ENCODE data around the gene TNRC6A. TPM values are rescaled to one million over a fixed set of nuclear protein-coding genes. Genes with fewer than 3 reads are reported as not detected.
A peak's percentile ranks its signal among the peaks of the same experiment; 100 is the strongest.

The TNRC6A gene
- total RNA-seq, 1 experiment from 2014 or later, result 72.4 TPM

DNA sequence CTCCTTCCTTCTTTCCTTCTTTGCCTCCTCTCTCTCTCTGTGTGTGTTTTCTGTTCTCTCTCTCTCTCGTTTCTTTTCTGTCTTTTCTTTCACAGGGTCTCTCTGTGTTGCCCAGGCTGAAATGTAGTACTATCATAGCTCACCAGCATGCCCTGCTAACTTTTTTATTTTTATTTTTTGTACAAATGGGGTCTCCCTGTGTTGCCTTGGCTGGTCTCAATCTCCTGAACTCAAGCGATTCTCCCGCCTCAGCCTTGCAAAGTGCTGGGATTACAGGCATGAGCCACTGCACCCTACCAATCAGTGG is 117.9 kb downstream of the TNRC6A start:
- Histone ChIP-seq H3K4me1 (ENCODE audit: low read length) (no peaks in the 10 kb centered on the region), H4K20me1 (ENCODE audit: insufficient read depth, low read depth, low read length) (no peaks in the 10 kb centered on the region), H3K79me2 (ENCODE audit: low read length) (no peaks in the 10 kb centered on the region), H3K9me2 (replicated peaks; ENCODE audit: insufficient read depth, low read length) (no peaks in the 10 kb centered on the region), H3K36me3 (ENCODE audit: insufficient read depth, low read length) (no peaks in the 10 kb centered on the region), H2AFZ (ENCODE audit: low read length) (no peak overlapping the region), H3K9me3 (ENCODE audit: low read length) (no peaks in the 10 kb centered on the region), H3K27ac (ENCODE audit: low read length) (no peak overlapping the region), H3K27me3 (ENCODE audit: low read length) (no peaks in the 10 kb centered on the region), H3K4me3 (ENCODE audit: low read length) (no peak overlapping the region), H3K9ac (ENCODE audit: low read length) (no peak overlapping the region), H3K4me2 (ENCODE audit: low read depth, low read length, poor library complexity, severe bottlenecking) (no peak overlapping the region)
- DNase-seq, result no peak

GRCh38 chr16:24848065-24848464 is 118.6 kb downstream of the TNRC6A start:
- H3K4me3 ChIP-seq (ENCODE audit: low read length), result no peak overlapping the region
- no peaks in the 10 kb centered on the region for H3K9me2 ChIP-seq (replicated peaks; ENCODE audit: insufficient read depth, low read length)
- H3K4me2 ChIP-seq (ENCODE audit: low read depth, low read length, poor library complexity, severe bottlenecking), result no peak overlapping the region
- H3K27me3 ChIP-seq (ENCODE audit: low read length), result no peaks in the 10 kb centered on the region
- H3K9ac ChIP-seq (ENCODE audit: low read length), result no peak overlapping the region
- H3K4me1 ChIP-seq (ENCODE audit: low read length), result no peaks in the 10 kb centered on the region
- no peak overlapping the region for H3K27ac ChIP-seq (ENCODE audit: low read length)
- no peaks in the 10 kb centered on the region for H3K9me3 ChIP-seq (ENCODE audit: low read length)
- no peaks in the 10 kb centered on the region for H3K36me3 ChIP-seq (ENCODE audit: insufficient read depth, low read length)
- no peak for DNase-seq
- H4K20me1 ChIP-seq (ENCODE audit: insufficient read depth, low read depth, low read length), result no peaks in the 10 kb centered on the region
- H3K79me2 ChIP-seq (ENCODE audit: low read length), result no peaks in the 10 kb centered on the region
- H2AFZ ChIP-seq (ENCODE audit: low read length), result no peak overlapping the region

DNA sequence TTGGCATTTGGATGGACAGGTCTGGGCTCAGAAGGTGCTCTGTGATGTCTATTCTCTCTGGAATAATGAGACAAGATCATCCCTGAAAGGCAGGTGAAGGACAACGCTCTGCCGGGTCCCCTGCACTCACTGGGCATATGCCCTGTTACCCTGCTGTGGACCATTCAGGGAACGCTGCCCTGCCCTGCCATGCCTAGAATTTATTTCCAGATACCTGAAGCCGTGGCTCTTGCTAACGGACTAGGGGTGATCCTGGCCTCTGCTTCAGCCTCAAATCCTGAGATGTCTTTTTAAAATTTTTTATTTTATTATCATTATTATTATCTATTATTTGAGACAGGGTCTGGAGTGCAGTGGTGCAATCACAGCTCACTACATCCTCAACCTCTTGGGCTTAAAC is 120.2 kb downstream of the TNRC6A start:
- Histone ChIP-seq H2AFZ (ENCODE audit: low read length) (no peak overlapping the region), H3K4me1 (ENCODE audit: low read length) (no peaks in the 10 kb centered on the region), H3K79me2 (ENCODE audit: low read length) (no peaks in the 10 kb centered on the region), H3K27ac (ENCODE audit: low read length) (no peak overlapping the region), H3K9ac (ENCODE audit: low read length) (no peak overlapping the region), H3K4me3 (ENCODE audit: low read length) (no peak overlapping the region), H3K4me2 (ENCODE audit: low read depth, low read length, poor library complexity, severe bottlenecking) (no peak overlapping the region), H4K20me1 (ENCODE audit: insufficient read depth, low read depth, low read length) (no peaks in the 10 kb centered on the region), H3K9me3 (ENCODE audit: low read length) (no peaks in the 10 kb centered on the region), H3K9me2 (replicated peaks; ENCODE audit: insufficient read depth, low read length) (no peaks in the 10 kb centered on the region), H3K36me3 (ENCODE audit: insufficient read depth, low read length) (no peaks in the 10 kb centered on the region), H3K27me3 (ENCODE audit: low read length) (no peaks in the 10 kb centered on the region)
- no peak for DNase-seq

GRCh38 chr16:24850289-24850938 is 121.0 kb downstream of the TNRC6A start:
- Histone ChIP-seq H2AFZ (ENCODE audit: low read length) (no peak overlapping the region), H3K27ac (ENCODE audit: low read length) (no peak overlapping the region), H3K9ac (ENCODE audit: low read length) (no peak overlapping the region), H3K4me2 (ENCODE audit: low read depth, low read length, poor library complexity, severe bottlenecking) (no peak overlapping the region), H3K36me3 (ENCODE audit: insufficient read depth, low read length) (no peaks in the 10 kb centered on the region), H3K79me2 (ENCODE audit: low read length) (no peaks in the 10 kb centered on the region), H3K4me3 (ENCODE audit: low read length) (no peak overlapping the region), H3K9me3 (ENCODE audit: low read length) (no peaks in the 10 kb centered on the region), H3K27me3 (ENCODE audit: low read length) (no peaks in the 10 kb centered on the region), H3K9me2 (replicated peaks; ENCODE audit: insufficient read depth, low read length) (no peaks in the 10 kb centered on the region), H4K20me1 (ENCODE audit: insufficient read depth, low read depth, low read length) (no peaks in the 10 kb centered on the region), H3K4me1 (ENCODE audit: low read length) (no peaks in the 10 kb centered on the region)
- DNase-seq, result no peak

DNA sequence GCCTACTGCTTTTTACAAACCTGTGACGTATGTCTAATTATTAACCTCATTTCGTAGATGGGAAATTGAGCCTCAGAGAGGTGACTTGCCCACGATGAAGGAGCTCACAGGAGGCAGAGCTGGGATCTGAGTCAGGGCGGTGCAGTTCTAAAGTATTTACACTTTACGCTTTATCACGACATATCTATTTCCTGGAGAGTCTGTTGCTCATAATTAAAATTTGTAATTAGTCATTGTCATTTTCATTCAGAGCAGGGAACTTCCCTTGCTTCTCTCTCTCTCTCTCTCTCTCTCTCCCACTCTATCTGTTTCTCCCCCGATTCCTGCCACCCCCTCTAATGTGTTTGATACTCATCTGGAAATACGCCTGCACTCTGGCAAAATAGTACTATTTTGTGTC is 122.2 kb downstream of the TNRC6A start:
- Histone ChIP-seq H3K27me3 (ENCODE audit: low read length) (no peaks in the 10 kb centered on the region), H3K4me1 (ENCODE audit: low read length) (no peaks in the 10 kb centered on the region), H3K27ac (ENCODE audit: low read length) (no peak overlapping the region), H3K9ac (ENCODE audit: low read length) (no peak overlapping the region), H3K36me3 (ENCODE audit: insufficient read depth, low read length) (no peaks in the 10 kb centered on the region), H3K4me3 (ENCODE audit: low read length) (no peak overlapping the region), H4K20me1 (ENCODE audit: insufficient read depth, low read depth, low read length) (no peaks in the 10 kb centered on the region), H3K9me3 (ENCODE audit: low read length) (no peaks in the 10 kb centered on the region), H2AFZ (ENCODE audit: low read length) (no peak overlapping the region), H3K4me2 (ENCODE audit: low read depth, low read length, poor library complexity, severe bottlenecking) (no peak overlapping the region), H3K79me2 (ENCODE audit: low read length) (no peaks in the 10 kb centered on the region), H3K9me2 (replicated peaks; ENCODE audit: insufficient read depth, low read length) (no peaks in the 10 kb centered on the region)
- DNase-seq, result no peak

GRCh38 chr16:24852281-24852721 is 122.8 kb downstream of the TNRC6A start:
- no peak overlapping the region for H3K27ac ChIP-seq (ENCODE audit: low read length)
- H4K20me1 ChIP-seq (ENCODE audit: insufficient read depth, low read depth, low read length), result no peaks in the 10 kb centered on the region
- DNase-seq, result no peak
- no peaks in the 10 kb centered on the region for H3K9me3 ChIP-seq (ENCODE audit: low read length)
- H2AFZ ChIP-seq (ENCODE audit: low read length), result no peak overlapping the region
- H3K4me1 ChIP-seq (ENCODE audit: low read length), result no peaks in the 10 kb centered on the region
- no peaks in the 10 kb centered on the region for H3K27me3 ChIP-seq (ENCODE audit: low read length)
- H3K4me2 ChIP-seq (ENCODE audit: low read depth, low read length, poor library complexity, severe bottlenecking), result no peak overlapping the region
- no peaks in the 10 kb centered on the region for H3K9me2 ChIP-seq (replicated peaks; ENCODE audit: insufficient read depth, low read length)
- H3K9ac ChIP-seq (ENCODE audit: low read length), result no peak overlapping the region
- H3K36me3 ChIP-seq (ENCODE audit: insufficient read depth, low read length), result no peaks in the 10 kb centered on the region
- no peak overlapping the region for H3K4me3 ChIP-seq (ENCODE audit: low read length)
- no peaks in the 10 kb centered on the region for H3K79me2 ChIP-seq (ENCODE audit: low read length)

- no peaks in the 10 kb centered on the region for H3K27me3 ChIP-seq (ENCODE audit: low read length)
Observed at GRCh38 chr16:24853169-24853824, 123.8 kb downstream of the TNRC6A start.

GRCh38 chr16:24853830-24854229 is 124.4 kb downstream of the TNRC6A start:
- Histone ChIP-seq H3K4me1 (ENCODE audit: low read length) (no peaks in the 10 kb centered on the region), H3K27me3 (ENCODE audit: low read length) (no peaks in the 10 kb centered on the region), H3K79me2 (ENCODE audit: low read length) (no peaks in the 10 kb centered on the region), H3K4me2 (ENCODE audit: low read depth, low read length, poor library complexity, severe bottlenecking) (no peak overlapping the region), H3K9me2 (replicated peaks; ENCODE audit: insufficient read depth, low read length) (no peaks in the 10 kb centered on the region), H3K36me3 (ENCODE audit: insufficient read depth, low read length) (no peaks in the 10 kb centered on the region), H3K9ac (ENCODE audit: low read length) (no peak overlapping the region), H3K4me3 (ENCODE audit: low read length) (no peak overlapping the region), H3K27ac (ENCODE audit: low read length) (no peak overlapping the region), H2AFZ (ENCODE audit: low read length) (no peak overlapping the region), H4K20me1 (ENCODE audit: insufficient read depth, low read depth, low read length) (no peaks in the 10 kb centered on the region), H3K9me3 (ENCODE audit: low read length) (no peaks in the 10 kb centered on the region)
- no peak for DNase-seq

More at GRCh38 chr16:24853169-24853824, 123.8 kb downstream of the TNRC6A start:
- peak; percentile 43 for DNase-seq
- H3K4me1 ChIP-seq (ENCODE audit: low read length), result no peaks in the 10 kb centered on the region
- H2AFZ ChIP-seq (ENCODE audit: low read length), result no peak overlapping the region
- no peaks in the 10 kb centered on the region for H4K20me1 ChIP-seq (ENCODE audit: insufficient read depth, low read depth, low read length)
- H3K36me3 ChIP-seq (ENCODE audit: insufficient read depth, low read length), result no peaks in the 10 kb centered on the region
- no peak overlapping the region for H3K27ac ChIP-seq (ENCODE audit: low read length)
- no peaks in the 10 kb centered on the region for H3K9me3 ChIP-seq (ENCODE audit: low read length)
- no peak overlapping the region for H3K9ac ChIP-seq (ENCODE audit: low read length)
- H3K4me3 ChIP-seq (ENCODE audit: low read length), result no peak overlapping the region
- H3K79me2 ChIP-seq (ENCODE audit: low read length), result no peaks in the 10 kb centered on the region
- no peak overlapping the region for H3K4me2 ChIP-seq (ENCODE audit: low read depth, low read length, poor library complexity, severe bottlenecking)
- no peaks in the 10 kb centered on the region for H3K9me2 ChIP-seq (replicated peaks; ENCODE audit: insufficient read depth, low read length)

Measured in Karpas-422 (cell line).